G401 (cell line): ENCODE data around the gene DDIAS. TPM values are rescaled to one million over a fixed set of nuclear protein-coding genes. Genes with fewer than 3 reads are reported as not detected.
"Not testable (repeated sequence)": the region's sequence is repeated elsewhere in the genome, so short reads cannot be mapped to it uniquely, and the experiment has no call there.

Experiments used
- DNase-seq: peaks from one replicate; pipeline ENCODE4 v3.0.0-alpha.2; 2015; ENCODE audit warnings: low spot score
- in situ Hi-C: cut with HindIII; loops from 2 replicates; pipeline ENCODE4 v1.10.0; 2016; ENCODE audit warnings: low sequenced_read_pairs, mixed read lengths
- total RNA-seq: library from RNA; depleted of rRNA; stranded (reverse); fragments of >200 nt; shearing (Covaris generic); gene quantifications from 2 replicates; pipeline ENCODE4 v1.2.3, GENCODE V29; 2014

Gene DDIAS
- total RNA-seq, 1 experiment from 2014 or later = 14.7 TPM

- in situ Hi-C loops, DNase-seq: not testable (repeated sequence)
Measured at GRCh38 chr11:82919786-82920185, 18.2 kb downstream of the DDIAS start.

GRCh38 chr11:82920227-82920626, 18.7 kb downstream of the DDIAS start:
- in situ Hi-C loops, DNase-seq: not testable (repeated sequence)

- DNase-seq, in situ Hi-C loops: not testable (repeated sequence)
Measured at GRCh38 chr11:82922396-82923173, 21.0 kb downstream of the DDIAS start.

GRCh38 chr11:82924522-82925224, 23.1 kb downstream of the DDIAS start:
- in situ Hi-C loops = no loop called here

GRCh38 chr11:82927264-82927880, 25.8 kb downstream of the DDIAS start:
- in situ Hi-C loops = no loop called here
- DNase-seq = peak; percentile 72

More at GRCh38 chr11:82924522-82925224, 23.1 kb downstream of the DDIAS start:
- DNase-seq = no peak

GRCh38 chr11:82929121-82929520, 27.6 kb downstream of the DDIAS start:
- in situ Hi-C loops = no loop called here
- DNase-seq = no peak

- in situ Hi-C loops = no loop called here
- no peak for DNase-seq
Measured at GRCh38 chr11:82930229-82930628, 28.7 kb downstream of the DDIAS start.

- in situ Hi-C loops = no loop called here
- DNase-seq = no peak
Measured at GRCh38 chr11:82930734-82931133, 29.2 kb downstream of the DDIAS start.

- DNase-seq = no peak
- in situ Hi-C loops = no loop called here
Measured at GRCh38 chr11:82932564-82932963, 31.0 kb downstream of the DDIAS start.

GRCh38 chr11:82936261-82936660, 34.7 kb downstream of the DDIAS start:
- no peak for DNase-seq
- in situ Hi-C loops = no loop called here

GRCh38 chr11:82937554-82937953, 36.0 kb downstream of the DDIAS start:
- in situ Hi-C loops = no loop called here
- no peak for DNase-seq

- DNase-seq = no peak
Measured at GRCh38 chr11:82939456-82939855, 37.9 kb downstream of the DDIAS start.

GRCh38 chr11:82942376-82942775, 40.8 kb downstream of the DDIAS start:
- no peak for DNase-seq
- in situ Hi-C loops = no loop called here

More at GRCh38 chr11:82939456-82939855, 37.9 kb downstream of the DDIAS start:
- in situ Hi-C loops = no loop called here

GRCh38 chr11:82943430-82943829, 41.9 kb downstream of the DDIAS start:
- DNase-seq, in situ Hi-C loops: not testable (repeated sequence)

- in situ Hi-C loops = no loop called here
- no peak for DNase-seq
Measured at GRCh38 chr11:82944198-82944597, 42.7 kb downstream of the DDIAS start.

GRCh38 chr11:82945041-82945440, 43.5 kb downstream of the DDIAS start:
- in situ Hi-C loops, DNase-seq: not testable (repeated sequence)

- in situ Hi-C loops = no loop called here
- no peak for DNase-seq
Measured at GRCh38 chr11:82945682-82946081, 44.1 kb downstream of the DDIAS start.

GRCh38 chr11:82949352-82949751, 47.8 kb downstream of the DDIAS start:
- in situ Hi-C loops = no loop called here
- DNase-seq = no peak

- DNase-seq, in situ Hi-C loops: not testable (repeated sequence)
Measured at GRCh38 chr11:82950502-82950901, 49.0 kb downstream of the DDIAS start.
